ENCODE results near the gene DNM2. TPM values are rescaled to one million over a fixed set of nuclear protein-coding genes. Genes with fewer than 3 reads are reported as not detected.
"Not testable (repeated sequence)": the region's sequence is repeated elsewhere in the genome, so short reads cannot be mapped to it uniquely, and the experiment has no call there.

The DNM2 gene
- total RNA-seq, 1 donor from 2014 or later: 74.6 TPM

DNA sequence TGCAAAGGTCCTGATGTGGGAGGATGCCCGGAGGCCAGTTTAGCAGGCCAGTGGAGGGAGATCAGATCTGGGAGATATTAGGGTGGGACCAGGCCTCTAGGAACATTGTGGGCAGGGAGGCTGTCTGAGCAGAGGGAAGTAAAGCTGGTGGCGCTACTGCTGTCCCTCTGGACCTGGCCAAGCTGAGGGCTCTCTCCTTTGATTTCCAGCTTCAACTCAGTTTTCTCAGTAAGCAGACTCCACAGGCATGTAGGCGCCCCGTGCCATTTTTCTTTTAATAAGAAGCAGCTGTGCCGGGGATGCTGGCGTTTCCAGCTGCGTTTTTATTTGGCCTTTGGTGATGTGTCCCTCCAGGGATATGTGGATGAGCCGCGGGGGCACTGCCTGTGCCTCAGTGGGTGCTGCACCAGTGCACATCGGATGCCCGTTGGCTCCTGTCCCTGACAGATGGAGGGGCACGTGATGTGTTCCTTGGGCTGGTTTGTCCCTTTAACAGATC lies 6.7 kb downstream of the DNM2 start:
- DNase-seq (ENCODE audit: low read depth in 2 of 2): no peak

GRCh38 chr19:10725415-10725814 lies 7.5 kb downstream of the DNM2 start:
- no peak for DNase-seq (ENCODE audit: low read depth in 2 of 2)

GRCh38 chr19:10726268-10726667 lies 8.4 kb downstream of the DNM2 start:
- no peak for DNase-seq (ENCODE audit: low read depth in 2 of 2)

- peak in 1 of 2 donors; percentile 38 for DNase-seq (ENCODE audit: low read depth in 2 of 2)
Observed at GRCh38 chr19:10727685-10728201, 9.9 kb downstream of the DNM2 start.

DNA sequence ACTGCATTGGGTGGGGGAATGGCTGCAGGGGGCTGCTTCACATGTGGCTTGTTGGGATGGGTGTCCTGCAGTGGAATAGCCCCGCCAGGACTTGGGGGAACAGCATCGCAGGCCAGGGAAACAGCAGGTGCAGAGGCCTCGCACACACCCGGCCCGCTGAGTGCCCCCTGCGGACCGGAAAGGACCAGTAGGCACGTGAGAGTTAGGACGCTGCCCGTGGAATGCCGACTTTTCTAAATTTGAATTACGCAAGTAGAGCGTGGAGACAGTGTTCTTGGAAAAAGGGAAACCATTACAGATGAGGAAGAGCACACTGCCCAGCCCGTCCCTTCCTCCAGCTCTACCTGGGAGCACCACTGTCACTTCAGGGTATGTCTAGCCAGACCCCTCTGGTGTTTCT lies 11.5 kb downstream of the DNM2 start:
- DNase-seq (ENCODE audit: low read depth in 2 of 2): no peak

GRCh38 chr19:10730932-10731331 lies 13.1 kb downstream of the DNM2 start:
- no peak for DNase-seq (ENCODE audit: low read depth in 2 of 2)

GRCh38 chr19:10735741-10736140 lies 17.9 kb downstream of the DNM2 start:
- DNase-seq (ENCODE audit: low read depth in 2 of 2): no peak

DNA sequence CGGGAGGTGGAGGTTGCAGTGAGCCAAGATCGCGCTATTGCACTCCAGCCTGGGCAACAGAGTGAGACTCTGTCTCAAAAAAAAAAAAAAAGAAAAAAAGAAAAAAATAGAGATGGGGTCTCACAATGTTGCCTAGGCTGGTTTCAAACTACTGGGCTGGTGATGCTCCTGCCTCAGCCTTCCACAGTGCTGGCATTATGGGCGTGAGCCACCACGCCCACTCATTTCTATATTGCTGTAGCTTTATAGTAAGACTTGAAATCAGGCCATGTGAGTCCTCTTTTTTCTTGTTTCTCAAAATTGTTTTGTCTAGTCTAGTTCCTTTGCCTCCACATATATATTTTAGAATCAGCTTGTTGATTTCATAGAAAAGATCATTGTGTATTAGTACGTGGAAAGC lies 18.3 kb downstream of the DNM2 start:
- DNase-seq (ENCODE audit: low read depth in 2 of 2): no peak

DNA sequence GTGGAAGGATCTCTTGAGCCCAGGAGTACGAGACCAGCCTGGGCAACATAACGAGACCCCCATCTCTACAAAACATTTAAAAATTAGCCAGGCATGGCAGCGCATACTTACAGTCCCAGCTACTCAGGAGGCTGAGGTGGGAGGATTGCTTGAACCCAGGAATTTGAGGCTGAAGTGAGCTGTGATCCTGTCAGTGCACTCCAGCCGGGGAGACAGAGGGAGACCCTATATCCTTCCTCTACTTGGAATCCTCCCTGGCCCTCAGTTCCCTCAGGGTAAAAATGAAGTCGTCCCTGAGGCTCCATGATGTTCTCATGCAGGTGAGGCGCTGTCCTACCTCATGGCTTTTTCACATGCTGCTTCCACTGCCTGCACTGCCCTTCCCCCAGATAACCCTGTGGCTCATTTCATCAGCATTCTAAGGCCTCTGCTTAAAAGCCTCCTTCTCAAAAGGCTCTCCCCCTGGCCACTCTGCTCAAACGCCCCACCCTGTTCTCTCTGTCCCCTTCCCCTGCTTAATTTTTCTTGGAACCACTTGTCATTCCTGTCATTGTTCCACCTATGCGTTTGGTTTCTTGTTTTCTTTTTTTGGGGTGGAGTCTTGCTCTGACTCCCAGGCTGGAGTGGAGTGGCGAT lies 19.2 kb downstream of the DNM2 start:
- no peak for DNase-seq (ENCODE audit: low read depth in 2 of 2)

DNA sequence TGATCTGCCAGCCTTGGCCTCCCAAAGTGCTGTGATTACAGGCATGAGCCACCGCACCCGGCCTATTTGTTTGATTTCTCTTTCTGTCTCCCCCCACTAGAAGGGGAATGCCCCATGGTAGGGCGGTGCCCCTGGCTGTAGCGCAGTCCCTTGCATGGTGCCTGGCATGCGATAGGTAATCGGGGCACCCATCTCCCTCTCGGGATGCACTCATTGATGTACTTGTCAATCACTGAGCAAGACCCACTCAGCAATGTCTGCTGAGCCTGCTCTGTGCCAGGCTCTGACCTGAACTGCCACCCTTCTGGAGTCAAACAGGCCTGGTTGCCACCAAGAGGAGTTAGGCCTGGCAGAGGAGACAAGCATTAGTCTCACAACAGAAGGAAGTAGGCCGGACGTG lies 19.8 kb downstream of the DNM2 start:
- no peak for DNase-seq (ENCODE audit: low read depth in 2 of 2)

DNA sequence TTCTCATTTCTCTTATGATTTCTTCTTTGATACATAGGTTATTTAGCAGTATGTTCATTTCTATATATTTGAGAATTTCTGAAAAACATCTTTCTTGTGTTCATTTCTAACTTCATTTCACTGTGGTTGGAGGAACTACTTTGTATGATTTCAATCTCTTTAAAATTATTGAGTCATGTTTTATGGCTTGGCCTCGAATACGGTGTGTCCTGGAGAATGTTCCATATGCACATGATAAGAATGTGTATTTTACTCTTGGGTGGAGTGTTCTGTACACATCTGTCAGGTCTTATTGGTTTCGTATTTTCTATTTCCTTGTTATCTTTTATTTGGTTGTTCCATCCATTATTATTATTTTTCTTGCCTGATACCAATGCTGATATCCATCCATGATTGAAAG lies 22.9 kb downstream of the DNM2 start:
- DNase-seq (ENCODE audit: low read depth in 2 of 2): no peak

- DNase-seq (ENCODE audit: low read depth in 2 of 2): peak; percentile 69 to 75
Observed at GRCh38 chr19:10742476-10742875, 24.6 kb downstream of the DNM2 start.

- DNase-seq (ENCODE audit: low read depth in 2 of 2): no peak
Observed at GRCh38 chr19:10744253-10744798, 26.4 kb downstream of the DNM2 start.

- peak in 1 of 2 donors; percentile 43 for DNase-seq (ENCODE audit: low read depth in 2 of 2)
Observed at GRCh38 chr19:10744801-10745293, 27.0 kb downstream of the DNM2 start.

GRCh38 chr19:10746437-10746836 lies 28.6 kb downstream of the DNM2 start:
- not testable (repeated sequence) for DNase-seq (ENCODE audit: low read depth in 2 of 2)

- no peak for DNase-seq (ENCODE audit: low read depth in 2 of 2)
Observed at GRCh38 chr19:10747271-10747670, 29.4 kb downstream of the DNM2 start.

DNA sequence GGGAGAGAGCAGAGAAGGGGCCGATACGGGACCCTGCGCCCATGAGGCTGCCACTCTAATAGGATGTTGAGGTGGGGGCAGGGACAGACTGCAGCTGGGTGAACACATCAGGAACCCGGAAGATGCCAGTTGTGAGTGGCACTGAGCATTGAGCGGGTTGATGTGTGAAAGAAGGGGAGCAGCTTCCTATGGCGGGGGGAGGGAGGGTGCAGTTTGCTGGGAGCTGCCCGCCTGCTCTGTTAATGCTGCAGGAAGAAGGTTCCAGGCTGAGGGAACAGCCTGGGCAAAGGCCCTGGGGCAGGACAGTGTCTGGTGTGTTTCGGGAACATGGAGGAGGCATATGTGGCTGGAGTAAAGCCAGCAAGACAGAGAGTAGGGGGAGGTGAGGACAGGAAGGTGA lies 29.8 kb downstream of the DNM2 start:
- DNase-seq (ENCODE audit: low read depth in 2 of 2): no peak

DNA sequence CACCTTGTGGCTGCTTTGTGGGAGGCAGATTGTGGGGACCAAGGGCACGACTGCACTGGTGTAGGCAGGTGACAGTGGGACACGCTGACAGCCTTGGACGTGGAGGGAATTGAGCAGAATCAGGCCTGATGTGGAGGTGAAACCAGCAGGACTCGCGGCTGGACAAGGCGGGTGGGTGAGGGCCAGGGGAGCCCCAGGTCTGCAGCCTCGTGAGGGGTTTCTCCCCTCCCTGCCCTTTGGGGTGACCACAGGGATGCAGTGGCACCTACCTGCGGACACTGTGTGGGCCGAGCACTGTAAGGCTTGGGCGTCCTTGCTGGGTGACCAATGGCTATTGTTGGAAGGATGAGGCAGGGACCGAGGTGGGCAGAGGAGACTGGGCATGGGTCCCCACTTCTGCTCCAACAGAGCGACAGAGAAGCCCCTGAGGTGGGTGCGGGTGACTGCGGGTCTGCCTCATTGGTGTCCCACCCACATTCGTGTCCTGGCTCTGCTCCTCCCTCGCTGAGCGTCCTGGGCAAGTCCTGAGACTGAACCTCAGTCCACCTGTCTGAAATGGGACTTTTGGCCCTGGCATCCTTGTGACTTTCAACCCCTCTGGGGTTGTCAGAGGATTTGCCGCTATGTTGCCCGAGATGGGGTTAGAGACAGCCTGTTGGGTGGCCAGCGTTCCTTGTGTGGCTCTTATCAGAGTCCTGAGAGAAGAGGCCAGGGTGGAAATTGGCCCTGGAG lies 30.5 kb downstream of the DNM2 start:
- no peak for DNase-seq (ENCODE audit: low read depth in 2 of 2)

- DNase-seq (ENCODE audit: low read depth in 2 of 2): peak in 1 of 2 donors; percentile 33
Observed at GRCh38 chr19:10748927-10749434, 31.1 kb downstream of the DNM2 start.

GRCh38 chr19:10749435-10750384 lies 31.8 kb downstream of the DNM2 start:
- no peak for DNase-seq (ENCODE audit: low read depth in 2 of 2)
